Activated CD8-positive, alpha-beta memory T cell treated with anti-CD3 and anti-CD28 coated beads, Interleukin-2, amount 10 ng/mL, durations not matched to agents 7 days and 5 days (primary cell): ENCODE data around the gene CPAMD8. TPM values are rescaled to one million over a fixed set of nuclear protein-coding genes. Genes with fewer than 3 reads are reported as not detected.
"Not testable (repeated sequence)": the region's sequence is repeated elsewhere in the genome, so short reads cannot be mapped to it uniquely, and the experiment has no call there.

Source experiments
- ATAC-seq: fragments of 150-1000 bp; cut with Tn5 transposase; one replicate; pipeline ENCODE4 v1.10.0; 2021; ENCODE audit warnings: moderate library complexity
- CTCF ChIA-PET: fragments of 350-600 bp; sonication (Branson Sonifier 250); formaldehyde crosslinking; loops from one replicate; lab custom pipeline; 2021; ENCODE audit warnings: antibody characterized with exemption; lab: Charles Lee
- DNase-seq: peaks from one replicate; pipeline ENCODE4 v3.0.0-alpha.2; 2020
- H3K27ac Mint-ChIP-seq: one replicate; pipeline ENCODE4 v1.8.0; 2021; ENCODE audit warnings: mild to moderate bottlenecking, mixed read lengths
- H3K27me3 Mint-ChIP-seq: one replicate; pipeline ENCODE4 v1.8.0; 2021; ENCODE audit warnings: mixed read lengths
- H3K36me3 Mint-ChIP-seq: one replicate; pipeline ENCODE4 v1.8.0; 2021; ENCODE audit warnings: mild to moderate bottlenecking, mixed read lengths
- H3K4me1 Mint-ChIP-seq: one replicate; pipeline ENCODE4 v1.8.0; 2021; ENCODE audit warnings: mixed read lengths
- H3K4me3 Mint-ChIP-seq: one replicate; pipeline ENCODE4 v1.8.0; 2021; ENCODE audit warnings: mild to moderate bottlenecking, moderate library complexity, mixed read lengths
- H3K9me3 Mint-ChIP-seq: one replicate; pipeline ENCODE4 v1.8.0; 2022; ENCODE audit warnings: low read depth, mixed read lengths
- total RNA-seq, 2 experiments: library from RNA; stranded (reverse); gene quantifications; one replicate each; pipeline ENCODE4 v1.2.3, GENCODE V29; 2021

Gene CPAMD8
- total RNA-seq, 2 experiments from 2014 or later = 0.21 to 1.3 TPM

DNA sequence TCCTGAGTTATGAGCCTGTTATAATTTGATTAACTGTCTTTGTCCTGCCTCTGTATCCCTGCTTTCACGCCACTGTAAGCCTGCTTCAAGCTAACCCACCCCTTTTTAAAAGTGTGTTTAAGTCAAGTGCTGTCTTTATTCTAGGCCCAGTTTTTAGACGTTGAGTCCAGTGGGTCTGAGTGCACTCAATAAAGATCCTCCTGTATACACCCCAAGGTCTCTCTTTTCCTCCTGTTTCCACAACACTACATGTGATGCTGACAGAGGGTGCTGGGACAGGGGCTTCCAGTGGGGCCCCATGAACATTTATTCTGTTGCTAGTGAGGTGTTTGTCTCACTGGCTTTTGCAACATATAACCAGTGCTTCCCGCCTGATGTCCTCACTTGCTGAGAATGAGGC lies 144.5 kb downstream of the CPAMD8 start:
- H3K27me3 Mint-ChIP-seq = no peaks in the 10 kb centered on the region
- ATAC-seq = no peak
- no peak overlapping the region for H3K4me3 Mint-ChIP-seq
- H3K4me1 Mint-ChIP-seq = peaks cover 14% of the 10 kb centered on the region
- no peak for DNase-seq
- H3K27ac Mint-ChIP-seq = no peak overlapping the region
- CTCF ChIA-PET = no interaction called here
- peaks cover 16% of the 10 kb centered on the region for H3K9me3 Mint-ChIP-seq
- H3K36me3 Mint-ChIP-seq = peaks cover 45% of the 10 kb centered on the region

DNA sequence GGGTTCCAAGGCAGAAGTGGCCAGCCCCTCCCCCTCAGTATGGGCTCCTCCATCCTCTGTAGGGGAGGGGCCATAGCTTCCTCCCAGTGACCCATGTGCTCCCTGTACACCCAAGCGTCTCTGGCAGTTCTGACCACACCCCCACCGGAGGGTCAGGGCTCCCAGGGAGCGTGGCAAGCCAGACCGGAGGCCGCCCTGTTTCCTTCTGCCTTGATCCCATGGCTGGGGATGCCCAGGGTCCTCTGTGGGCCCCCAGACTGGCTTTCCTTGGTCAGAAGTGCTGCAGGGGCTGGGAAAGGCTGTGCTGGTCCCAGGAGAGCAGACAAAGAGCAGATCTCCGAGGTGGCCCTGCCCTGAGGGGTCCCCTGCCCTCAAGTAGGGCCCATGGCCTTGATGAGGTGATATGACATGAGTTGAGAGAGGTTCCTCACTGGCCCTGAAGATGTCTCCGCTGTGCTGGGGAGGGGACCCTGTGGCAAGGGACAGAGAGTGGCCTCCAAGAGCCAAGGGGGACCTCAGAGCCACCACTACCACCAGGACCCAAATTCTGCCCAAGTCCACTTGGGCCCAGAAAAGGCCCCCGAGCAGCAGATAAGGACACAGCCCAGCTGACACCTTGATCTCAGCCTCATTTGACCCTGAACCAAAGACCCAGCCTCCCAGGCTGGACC lies 145.6 kb downstream of the CPAMD8 start:
- H3K9me3 Mint-ChIP-seq = peaks cover 16% of the 10 kb centered on the region
- no peak overlapping the region for H3K4me3 Mint-ChIP-seq
- CTCF ChIA-PET = no interaction called here
- H3K27me3 Mint-ChIP-seq = no peaks in the 10 kb centered on the region
- no peak overlapping the region for H3K27ac Mint-ChIP-seq
- H3K36me3 Mint-ChIP-seq = peaks cover 54% of the 10 kb centered on the region
- ATAC-seq (no peak), DNase-seq (no peak)
- H3K4me1 Mint-ChIP-seq = peaks cover 21% of the 10 kb centered on the region

DNA sequence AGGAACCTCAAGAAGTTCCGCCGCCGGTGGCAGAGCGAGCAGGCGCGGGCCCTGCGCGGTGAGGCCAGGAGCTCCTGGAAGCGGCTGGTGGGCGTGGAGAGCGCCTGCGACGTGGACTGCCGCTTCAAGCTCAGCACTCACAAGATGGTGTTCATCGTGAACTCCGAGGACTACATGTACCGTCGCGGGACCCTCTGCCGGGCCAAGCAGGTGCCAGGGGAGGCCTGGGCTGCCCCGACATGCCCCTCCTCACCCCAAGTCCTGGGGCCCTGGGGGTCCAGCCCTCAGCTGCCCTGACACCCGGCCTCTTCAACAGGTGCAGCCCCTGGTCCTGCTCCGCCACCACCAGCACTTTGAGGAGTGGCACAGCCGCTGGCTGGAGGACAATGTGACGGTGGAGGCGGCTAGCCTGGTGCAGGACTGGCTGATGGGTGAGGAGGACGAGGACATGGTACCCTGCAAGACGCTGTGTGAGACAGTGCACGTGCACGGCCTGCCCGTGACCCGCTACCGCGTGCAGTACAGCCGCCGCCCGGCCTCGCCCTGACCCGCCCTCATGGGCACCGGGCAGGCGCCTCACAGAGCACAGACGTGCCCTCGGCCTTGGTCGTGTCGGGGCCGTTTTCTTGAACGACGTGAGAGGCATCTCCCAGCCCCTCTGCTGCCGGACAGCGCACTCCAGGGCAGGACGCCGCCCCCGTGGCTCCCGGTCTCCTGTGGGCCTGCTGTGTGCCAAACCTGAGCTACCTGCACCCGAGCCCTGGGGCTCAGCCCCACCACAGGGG lies 148.2 kb downstream of the CPAMD8 start:
- H3K36me3 Mint-ChIP-seq = peaks cover 72% of the 10 kb centered on the region
- H3K4me1 Mint-ChIP-seq = peaks cover 23% of the 10 kb centered on the region
- no peak overlapping the region for H3K4me3 Mint-ChIP-seq
- CTCF ChIA-PET = no interaction called here
- no peak overlapping the region for H3K27ac Mint-ChIP-seq
- ATAC-seq = no peak
- DNase-seq = no peak
- H3K27me3 Mint-ChIP-seq = no peaks in the 10 kb centered on the region
- peaks cover 26% of the 10 kb centered on the region for H3K9me3 Mint-ChIP-seq

DNA sequence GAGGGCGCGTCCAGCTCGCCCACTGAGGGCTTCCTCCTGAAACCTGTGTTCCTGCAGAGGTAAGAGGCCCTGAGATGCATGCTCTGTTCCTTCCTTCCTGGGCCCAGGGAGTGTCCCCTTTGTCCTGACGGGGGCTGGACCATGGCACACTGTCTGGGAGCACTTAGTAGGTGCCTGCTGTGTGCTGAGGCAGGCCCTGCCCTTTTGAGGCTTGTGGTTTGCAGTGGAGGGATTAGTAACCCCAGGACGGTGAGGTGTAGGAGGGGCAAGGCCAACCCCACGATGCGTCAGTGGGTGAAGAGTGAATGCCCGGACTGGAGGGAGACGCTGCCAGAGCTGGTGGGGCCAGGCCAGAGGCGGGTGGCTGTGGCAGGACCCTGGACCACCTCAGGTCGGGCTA lies 149.0 kb downstream of the CPAMD8 start:
- H3K9me3 Mint-ChIP-seq = peaks cover 21% of the 10 kb centered on the region
- H3K27me3 Mint-ChIP-seq = no peaks in the 10 kb centered on the region

DNA sequence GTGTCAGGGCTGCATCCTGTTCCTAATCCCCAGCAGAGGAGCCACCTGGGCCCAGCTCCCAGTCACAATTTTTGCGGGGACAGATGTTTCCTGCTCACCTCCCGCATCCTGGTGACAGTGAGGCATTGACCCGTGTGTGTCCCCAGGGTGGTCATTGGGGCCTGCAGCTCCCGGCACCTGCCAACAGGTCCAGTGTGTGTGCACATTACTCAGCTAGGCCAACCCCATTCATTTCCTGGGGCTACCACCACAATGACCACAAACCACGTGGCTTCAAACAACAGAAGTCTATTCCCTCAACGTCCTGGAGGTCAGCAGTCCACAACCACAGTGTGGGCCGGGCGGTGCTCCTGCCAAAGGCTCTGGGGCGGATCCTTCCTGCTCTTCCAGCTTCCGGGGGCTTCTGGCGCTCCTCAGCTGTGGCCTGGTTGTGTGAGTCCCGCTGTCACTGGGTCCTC lies 149.7 kb downstream of the CPAMD8 start:
- H3K36me3 Mint-ChIP-seq = peaks cover 78% of the 10 kb centered on the region
- H3K4me3 Mint-ChIP-seq = no peak overlapping the region
- no peak overlapping the region for H3K27ac Mint-ChIP-seq
- H3K9me3 Mint-ChIP-seq = peaks cover 17% of the 10 kb centered on the region
- DNase-seq (no peak), ATAC-seq (no peak)
- H3K27me3 Mint-ChIP-seq = no peaks in the 10 kb centered on the region
- H3K4me1 Mint-ChIP-seq = peaks cover 20% of the 10 kb centered on the region
- CTCF ChIA-PET = no interaction called here

More for the DNA sequence above, 149.0 kb downstream of the CPAMD8 start:
- peaks cover 20% of the 10 kb centered on the region for H3K4me1 Mint-ChIP-seq
- CTCF ChIA-PET = no interaction called here
- ATAC-seq (no peak), DNase-seq (no peak)
- no peak overlapping the region for H3K27ac Mint-ChIP-seq
- no peak overlapping the region for H3K4me3 Mint-ChIP-seq
- peaks cover 77% of the 10 kb centered on the region for H3K36me3 Mint-ChIP-seq

DNA sequence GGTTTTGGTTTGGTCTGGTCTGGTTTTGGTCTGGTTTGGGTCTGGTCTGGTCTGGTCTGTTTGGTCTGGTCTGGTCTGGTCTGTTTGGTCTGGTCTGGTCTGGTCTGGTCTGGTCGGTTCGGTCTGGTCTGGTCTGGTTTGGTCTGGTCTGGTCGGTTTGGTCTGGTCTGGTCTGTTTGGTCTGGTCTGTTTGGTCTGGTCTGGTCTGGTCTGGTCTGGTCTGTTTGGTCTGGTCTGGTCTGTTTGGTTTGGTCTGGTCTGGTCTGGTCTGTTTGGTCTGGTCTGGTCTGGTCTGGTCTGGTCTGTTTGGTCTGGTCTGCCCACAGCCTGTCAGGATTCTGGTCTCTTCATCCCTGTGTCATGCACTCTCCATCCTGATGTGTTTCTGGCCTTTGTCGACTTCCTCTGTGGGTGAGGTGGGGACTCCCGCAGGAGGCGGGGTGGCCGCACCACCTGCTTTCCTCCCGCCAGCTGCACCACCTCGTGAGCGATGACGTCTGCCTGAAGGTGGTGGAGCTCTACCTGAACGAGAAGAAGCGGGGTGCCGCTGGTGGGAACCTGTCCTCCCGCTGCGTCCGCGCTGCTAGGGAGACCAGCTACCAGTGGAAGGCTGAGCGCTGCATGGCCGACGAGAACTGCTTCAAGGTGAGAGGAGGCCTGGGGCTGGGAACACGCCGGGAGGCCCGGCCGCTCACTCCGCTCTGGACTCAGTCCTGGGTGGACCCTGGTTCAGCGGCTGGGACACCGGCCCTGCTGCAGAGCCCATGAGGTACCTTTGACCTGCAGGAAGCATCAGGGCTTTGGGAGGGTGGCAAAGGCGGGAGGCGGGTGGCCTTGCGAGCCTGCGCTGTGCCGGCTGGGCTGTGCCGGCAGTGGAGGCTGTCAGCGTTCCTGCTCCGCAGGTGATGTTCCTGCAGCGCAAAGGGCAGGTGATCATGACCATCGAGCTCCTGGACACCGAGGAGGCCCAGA lies 150.7 kb downstream of the CPAMD8 start:
- H3K27me3 Mint-ChIP-seq = no peaks in the 10 kb centered on the region
- no peak overlapping the region for H3K27ac Mint-ChIP-seq
- peaks cover 78% of the 10 kb centered on the region for H3K36me3 Mint-ChIP-seq
- DNase-seq = no peak
- H3K9me3 Mint-ChIP-seq = peaks cover 13% of the 10 kb centered on the region
- H3K4me1 Mint-ChIP-seq = peaks cover 20% of the 10 kb centered on the region
- no peak for ATAC-seq
- H3K4me3 Mint-ChIP-seq = no peak overlapping the region
- CTCF ChIA-PET = no interaction called here

DNA sequence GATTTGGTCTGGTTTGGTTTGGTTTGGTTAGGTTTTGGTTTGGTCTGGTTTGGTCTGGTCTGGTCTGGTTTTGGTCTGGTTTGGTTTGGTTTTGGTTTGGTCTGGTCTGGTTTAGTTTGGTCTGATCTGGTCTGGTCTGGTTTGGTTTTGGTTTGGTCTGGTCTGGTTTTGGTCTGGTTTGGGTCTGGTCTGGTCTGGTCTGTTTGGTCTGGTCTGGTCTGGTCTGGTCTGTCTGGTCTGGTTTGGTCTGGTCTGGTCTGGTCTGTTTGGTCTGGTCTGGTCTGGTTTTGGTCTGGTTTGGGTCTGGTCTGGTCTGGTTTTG lies 151.7 kb downstream of the CPAMD8 start:
- ATAC-seq, DNase-seq, H3K27me3 Mint-ChIP-seq, CTCF ChIA-PET, H3K4me3 Mint-ChIP-seq: not testable (repeated sequence)
- Mint-ChIP-seq H3K27ac (peak overlapping the region; percentile 70), H3K9me3 (peaks cover 10% of the 10 kb centered on the region), H3K36me3 (peaks cover 70% of the 10 kb centered on the region), H3K4me1 (peaks cover 20% of the 10 kb centered on the region)

DNA sequence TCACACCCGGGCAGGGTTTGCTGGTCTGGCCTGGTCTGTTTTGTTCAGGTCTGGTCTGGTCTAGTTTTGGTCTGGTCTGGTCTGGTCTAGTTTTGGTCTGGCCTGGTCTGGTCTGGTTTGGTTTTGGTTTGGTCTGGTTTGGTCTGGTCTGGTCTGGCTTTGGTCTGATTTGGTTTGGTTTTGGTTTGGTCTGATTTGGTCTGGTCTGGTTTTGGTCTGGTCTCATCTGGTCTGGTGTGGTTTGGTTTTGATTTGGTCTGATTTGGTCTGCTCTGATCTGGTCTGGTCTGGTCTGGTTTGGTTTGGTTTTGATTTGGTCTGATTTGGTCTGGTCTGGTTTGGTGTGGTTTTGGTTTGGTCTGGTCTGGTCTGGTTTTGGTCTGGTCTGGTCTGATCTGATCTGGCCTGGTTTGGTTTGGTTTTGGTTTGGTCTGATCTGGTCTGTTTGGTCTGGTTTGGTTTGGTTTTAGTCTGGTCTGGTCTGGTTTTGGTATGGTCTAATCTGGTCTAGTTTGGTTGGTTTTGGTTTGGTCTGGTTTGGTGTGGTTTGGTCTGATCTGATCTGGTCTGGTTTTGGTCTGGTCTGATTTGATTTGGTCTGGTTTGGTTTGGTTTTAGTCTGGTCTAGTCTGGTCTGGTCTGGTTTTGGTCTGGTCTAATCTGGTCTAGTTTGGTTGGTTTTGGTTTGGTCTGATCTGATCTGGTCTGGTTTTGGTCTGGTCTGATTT lies 152.2 kb downstream of the CPAMD8 start:
- CTCF ChIA-PET = no interaction called here
- ATAC-seq (no peak), DNase-seq (no peak)
- no peaks in the 10 kb centered on the region for H3K27me3 Mint-ChIP-seq
- H3K4me1 Mint-ChIP-seq = peaks cover 20% of the 10 kb centered on the region
- H3K4me3 Mint-ChIP-seq = no peak overlapping the region
- peaks cover 67% of the 10 kb centered on the region for H3K36me3 Mint-ChIP-seq
- peak overlapping the region; percentile 70 for H3K27ac Mint-ChIP-seq
- H3K9me3 Mint-ChIP-seq = peaks cover 10% of the 10 kb centered on the region

DNA sequence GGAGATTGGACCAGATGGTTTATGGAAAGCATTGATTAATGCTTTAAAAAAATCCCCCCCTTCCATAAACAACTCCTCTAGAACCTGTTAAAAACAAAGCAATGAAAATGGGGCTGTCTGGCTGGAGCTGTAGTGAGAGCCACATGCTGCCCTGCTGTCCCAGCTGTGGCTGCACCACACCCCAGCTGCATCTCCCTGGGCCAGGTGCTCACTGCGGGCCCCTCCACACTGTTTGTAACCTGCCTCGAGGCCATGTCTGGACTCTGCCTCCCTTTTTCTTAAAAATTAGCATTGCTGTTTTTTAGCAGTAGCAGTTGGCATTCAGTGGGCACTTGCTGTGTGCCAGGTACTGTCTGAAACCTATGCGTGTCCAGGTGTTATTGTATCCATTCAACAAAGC lies 153.0 kb downstream of the CPAMD8 start:
- H3K9me3 Mint-ChIP-seq = peaks cover 10% of the 10 kb centered on the region
- DNase-seq = no peak
- no peak overlapping the region for H3K27ac Mint-ChIP-seq
- peaks cover 59% of the 10 kb centered on the region for H3K36me3 Mint-ChIP-seq
- ATAC-seq = no peak
- H3K4me3 Mint-ChIP-seq = no peak overlapping the region
- CTCF ChIA-PET = no interaction called here
- peaks cover 20% of the 10 kb centered on the region for H3K4me1 Mint-ChIP-seq
- H3K27me3 Mint-ChIP-seq = no peaks in the 10 kb centered on the region

DNA sequence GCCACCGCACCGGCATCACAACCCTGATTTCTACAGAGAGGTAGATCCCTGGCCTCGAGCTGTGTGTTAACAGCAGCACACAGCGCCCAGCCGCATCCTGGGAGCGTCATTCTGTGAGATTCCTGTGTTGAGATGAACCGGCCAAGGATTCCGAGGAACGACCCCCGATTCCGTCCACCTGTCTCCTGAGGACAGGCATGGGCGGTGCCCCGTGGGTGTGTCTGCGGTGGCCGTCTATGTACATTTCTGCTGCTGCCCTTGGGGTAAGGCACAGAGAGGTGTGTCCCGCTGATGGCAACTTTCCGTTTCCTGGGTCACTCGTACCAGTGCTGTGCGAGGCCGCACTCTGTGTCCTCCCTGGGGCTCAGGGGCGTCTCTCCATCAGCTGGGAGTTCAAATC lies 153.9 kb downstream of the CPAMD8 start:
- H3K36me3 Mint-ChIP-seq = peaks cover 51% of the 10 kb centered on the region
- peaks cover 10% of the 10 kb centered on the region for H3K9me3 Mint-ChIP-seq
- H3K27ac Mint-ChIP-seq = no peak overlapping the region
- DNase-seq = no peak
- peaks cover 19% of the 10 kb centered on the region for H3K4me1 Mint-ChIP-seq
- H3K4me3 Mint-ChIP-seq = no peak overlapping the region
- CTCF ChIA-PET = no interaction called here
- H3K27me3 Mint-ChIP-seq = no peaks in the 10 kb centered on the region
- ATAC-seq = no peak

DNA sequence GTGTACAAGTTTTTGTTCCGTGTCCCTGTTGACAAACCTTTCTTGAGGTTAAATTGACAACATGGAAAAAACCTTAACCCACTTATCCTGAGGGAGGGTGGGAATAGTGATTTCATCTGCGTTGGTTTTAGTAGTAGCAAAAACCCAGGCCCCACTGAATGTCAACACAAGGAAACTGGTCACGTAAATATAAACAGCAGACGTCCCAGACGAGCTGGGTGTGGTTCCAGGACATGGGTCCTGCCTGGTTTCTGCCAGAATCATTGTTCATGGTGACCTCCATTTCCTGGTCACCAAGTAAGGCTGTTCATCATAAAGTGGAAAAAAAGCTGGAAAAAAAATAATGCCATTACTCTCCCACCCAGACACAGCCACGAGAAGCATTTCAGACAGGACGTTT lies 154.7 kb downstream of the CPAMD8 start:
- peaks cover 10% of the 10 kb centered on the region for H3K9me3 Mint-ChIP-seq
- H3K36me3 Mint-ChIP-seq = peaks cover 44% of the 10 kb centered on the region
- H3K4me1 Mint-ChIP-seq = peaks cover 12% of the 10 kb centered on the region
- H3K4me3 Mint-ChIP-seq = no peak overlapping the region
- no peak for DNase-seq
- no peak overlapping the region for H3K27ac Mint-ChIP-seq
- CTCF ChIA-PET = no interaction called here
- no peak for ATAC-seq
- no peaks in the 10 kb centered on the region for H3K27me3 Mint-ChIP-seq

DNA sequence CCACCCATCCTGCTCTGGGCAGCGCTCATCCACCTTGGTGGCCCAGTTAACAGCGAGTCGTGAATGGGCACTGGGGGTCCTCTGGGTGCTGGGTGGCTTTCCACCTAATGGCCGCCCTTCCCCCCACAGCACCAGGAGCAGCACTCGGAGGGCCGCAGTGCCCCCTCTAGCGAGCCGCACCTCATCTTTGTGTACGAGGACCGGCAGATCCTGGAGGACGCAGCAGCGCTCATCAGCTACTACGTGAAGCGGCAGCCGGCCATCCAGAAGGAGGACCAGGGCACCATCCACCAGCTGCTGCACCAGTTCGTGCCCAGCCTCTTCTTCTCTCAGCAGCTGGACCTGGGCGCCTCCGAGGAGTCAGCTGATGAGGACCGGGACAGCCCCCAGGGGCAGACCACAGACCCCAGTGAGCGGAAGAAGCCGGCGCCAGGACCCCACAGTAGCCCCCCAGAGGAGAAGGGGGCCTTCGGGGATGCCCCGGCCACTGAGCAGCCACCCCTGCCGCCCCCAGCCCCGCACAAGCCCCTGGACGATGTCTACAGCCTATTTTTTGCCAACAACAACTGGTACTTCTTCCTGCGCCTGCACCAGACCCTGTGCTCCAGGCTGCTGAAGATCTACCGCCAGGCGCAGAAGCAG lies 157.2 kb downstream of the CPAMD8 start:
- DNase-seq (no peak), ATAC-seq (no peak)
- peaks cover 4% of the 10 kb centered on the region for H3K9me3 Mint-ChIP-seq
- no peak overlapping the region for H3K4me3 Mint-ChIP-seq
- H3K27ac Mint-ChIP-seq = no peak overlapping the region
- peaks cover 2% of the 10 kb centered on the region for H3K4me1 Mint-ChIP-seq
- CTCF ChIA-PET = interaction anchor here (1.2 kb wide), 1 partner anchor 97 kb away, joined by 4 read pairs; no protein-coding TSS in a partner anchor
- H3K36me3 Mint-ChIP-seq = peaks cover 31% of the 10 kb centered on the region
- no peaks in the 10 kb centered on the region for H3K27me3 Mint-ChIP-seq
